GM19452 (cell line): ENCODE data around the gene NEUROD1.

Experiments
- ATAC-seq: cut with Tn5 transposase; IDR thresholded peaks from one replicate; pipeline ENCODE4 v1.9.1; 2021; ENCODE audit not compliant: unreplicated experiment

NEUROD1 gene

GRCh38 chr2:181680937-181681811, 857 bp upstream of the NEUROD1 start:
- ATAC-seq, result no peak

DNA sequence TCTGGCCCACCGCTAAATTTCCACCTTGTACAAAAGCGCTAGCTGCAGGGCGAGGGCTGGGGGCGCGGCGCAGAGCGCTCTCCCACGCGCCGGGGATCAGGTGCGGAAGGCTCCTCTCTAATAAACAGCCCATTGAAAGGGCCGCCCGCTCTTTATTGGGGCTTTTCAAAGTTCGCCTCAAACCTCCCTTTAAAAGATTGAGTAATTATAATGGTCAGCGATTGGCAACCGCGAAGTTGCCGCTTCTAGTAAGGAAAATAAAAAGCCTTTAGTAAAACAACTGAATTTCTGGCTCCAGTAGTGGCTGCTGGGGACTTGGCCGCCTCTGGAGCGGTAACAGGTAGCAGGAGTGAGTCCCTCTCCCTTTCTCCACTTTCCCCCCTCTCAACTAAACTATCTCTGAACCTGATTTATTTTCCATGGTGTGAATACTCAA, 755 bp downstream of the NEUROD1 start:
- no peak for ATAC-seq

GRCh38 chr2:181678861-181679543, 1.3 kb downstream of the NEUROD1 start:
- ATAC-seq, result no peak

- ATAC-seq, result no peak
Measured at GRCh38 chr2:181677912-181678586, 2.3 kb downstream of the NEUROD1 start.

- no peak for ATAC-seq
Measured at GRCh38 chr2:181675254-181675653, 5.1 kb downstream of the NEUROD1 start.

- ATAC-seq, result no peak
Measured at GRCh38 chr2:181674461-181674860, 5.9 kb downstream of the NEUROD1 start.

GRCh38 chr2:181673173-181673572, 7.1 kb downstream of the NEUROD1 start:
- ATAC-seq, result peak; percentile 32

- peak; percentile 87 for ATAC-seq
Measured at GRCh38 chr2:181672255-181673008, 7.9 kb downstream of the NEUROD1 start.

DNA sequence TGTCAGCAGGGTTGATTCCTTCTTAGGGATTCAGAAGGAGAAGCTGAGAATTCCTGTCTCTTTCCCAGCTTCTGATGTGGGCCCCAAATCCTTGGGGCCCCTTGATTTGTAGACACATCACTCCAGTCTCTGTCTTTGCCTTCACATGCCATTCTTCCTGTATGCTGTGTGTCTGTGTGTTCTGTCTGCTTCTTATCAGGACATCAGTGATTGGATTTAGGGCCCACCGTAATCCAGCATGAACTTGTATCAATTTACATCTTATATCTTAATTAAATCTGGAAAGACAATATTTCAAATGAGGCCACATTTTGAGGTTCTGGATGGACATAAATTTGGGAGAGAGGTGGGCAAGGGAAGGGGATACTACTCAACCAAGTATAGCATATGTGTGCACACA, 9.7 kb downstream of the NEUROD1 start:
- no peak for ATAC-seq

- ATAC-seq, result no peak
Measured at GRCh38 chr2:181667234-181667633, 13.1 kb downstream of the NEUROD1 start.

DNA sequence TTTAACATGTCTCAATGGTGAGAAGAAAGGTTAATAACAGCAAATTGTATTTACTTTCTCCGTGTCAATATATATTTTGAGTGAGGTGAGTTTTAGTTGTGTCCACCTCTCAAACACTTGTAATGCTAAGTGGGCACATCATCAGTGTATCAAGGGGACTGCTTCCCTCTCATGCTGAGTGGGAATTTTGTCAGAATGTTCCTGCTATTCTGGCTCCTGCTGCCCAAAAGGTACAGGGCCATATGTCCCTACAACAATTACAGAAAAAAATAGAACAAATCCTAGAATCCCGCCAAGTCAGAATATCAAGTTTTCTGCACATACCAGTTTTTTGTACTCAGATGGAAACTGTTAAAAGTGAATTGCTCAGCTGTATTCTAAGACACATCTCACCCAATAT, 18.0 kb downstream of the NEUROD1 start:
- no peak for ATAC-seq

DNA sequence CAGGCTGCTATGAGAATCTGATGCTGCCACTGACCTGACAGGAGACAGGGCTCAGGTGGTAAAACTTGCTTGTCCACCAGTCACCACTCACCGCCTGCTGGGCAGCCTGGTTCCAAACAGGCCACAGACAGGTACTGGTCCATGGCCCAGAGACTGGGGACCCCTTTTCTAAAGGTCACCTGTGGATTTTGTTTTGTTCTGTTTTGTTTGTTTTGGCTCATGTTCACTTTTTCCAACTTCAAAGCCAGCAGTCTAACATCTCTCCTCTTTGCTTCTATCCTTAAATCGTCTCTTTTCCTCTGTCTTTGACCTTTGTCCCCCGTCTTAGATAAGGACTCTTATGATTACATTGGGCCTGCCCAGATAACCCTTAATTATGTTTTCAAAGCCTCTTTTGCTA, 20.1 kb downstream of the NEUROD1 start:
- ATAC-seq, result no peak

GRCh38 chr2:181658444-181658843, 21.9 kb downstream of the NEUROD1 start:
- ATAC-seq, result no peak

- ATAC-seq, result no peak
Measured at GRCh38 chr2:181657379-181657778, 22.9 kb downstream of the NEUROD1 start.

DNA sequence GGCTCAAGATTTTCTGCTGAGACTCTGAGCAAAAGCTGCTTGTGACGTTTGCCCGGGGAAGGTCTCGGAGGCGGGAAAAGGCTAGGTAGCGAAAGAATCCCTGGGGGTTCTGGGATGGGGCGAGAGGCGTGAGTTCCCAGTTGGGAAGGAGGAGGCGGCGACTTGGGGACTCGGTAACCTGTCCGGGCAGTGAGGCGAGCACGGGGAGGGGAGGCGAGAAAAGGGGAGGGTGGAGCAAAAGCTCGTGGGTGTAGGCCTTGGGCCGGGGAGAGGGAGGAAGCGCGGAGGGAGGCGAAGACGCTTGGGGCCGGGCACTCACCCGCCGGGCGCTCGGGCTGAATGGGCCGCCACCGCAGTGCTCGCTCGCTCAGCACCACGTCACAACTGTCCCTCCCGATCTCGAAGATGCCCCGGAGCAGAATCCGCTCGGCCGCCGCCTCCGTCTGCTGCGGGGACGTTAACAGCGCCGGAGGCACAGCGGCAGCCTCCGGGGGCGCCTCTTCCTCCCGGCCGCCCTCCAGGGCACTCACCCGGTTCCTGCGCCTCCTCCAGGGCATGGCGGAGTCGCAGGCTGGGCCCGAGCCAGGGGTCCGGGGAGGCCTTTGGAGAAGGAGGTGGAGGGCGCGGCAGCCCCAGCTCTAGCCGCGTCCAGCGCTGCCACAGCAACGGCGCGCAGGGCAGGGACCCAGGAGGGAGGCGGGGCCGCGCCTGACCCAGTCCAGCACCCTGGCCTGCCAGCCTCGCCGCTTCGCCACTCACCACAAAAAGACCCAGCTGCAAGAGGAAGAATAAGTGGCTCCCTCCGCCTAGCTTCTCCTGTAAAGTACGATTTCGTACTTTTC, 23.6 kb downstream of the NEUROD1 start, which contains the start of gene CERKL:
Gene CERKL (minus strand): TSS at position 656 of the 842 bp plus-strand sequence. CDS start 99 bp downstream, at position 557.
- peak; percentile 95 for ATAC-seq

GRCh38 chr2:181655519-181655918, 24.8 kb downstream of the NEUROD1 start:
- no peak for ATAC-seq

GRCh38 chr2:181649436-181649979, 30.8 kb downstream of the NEUROD1 start:
- no peak for ATAC-seq

DNA sequence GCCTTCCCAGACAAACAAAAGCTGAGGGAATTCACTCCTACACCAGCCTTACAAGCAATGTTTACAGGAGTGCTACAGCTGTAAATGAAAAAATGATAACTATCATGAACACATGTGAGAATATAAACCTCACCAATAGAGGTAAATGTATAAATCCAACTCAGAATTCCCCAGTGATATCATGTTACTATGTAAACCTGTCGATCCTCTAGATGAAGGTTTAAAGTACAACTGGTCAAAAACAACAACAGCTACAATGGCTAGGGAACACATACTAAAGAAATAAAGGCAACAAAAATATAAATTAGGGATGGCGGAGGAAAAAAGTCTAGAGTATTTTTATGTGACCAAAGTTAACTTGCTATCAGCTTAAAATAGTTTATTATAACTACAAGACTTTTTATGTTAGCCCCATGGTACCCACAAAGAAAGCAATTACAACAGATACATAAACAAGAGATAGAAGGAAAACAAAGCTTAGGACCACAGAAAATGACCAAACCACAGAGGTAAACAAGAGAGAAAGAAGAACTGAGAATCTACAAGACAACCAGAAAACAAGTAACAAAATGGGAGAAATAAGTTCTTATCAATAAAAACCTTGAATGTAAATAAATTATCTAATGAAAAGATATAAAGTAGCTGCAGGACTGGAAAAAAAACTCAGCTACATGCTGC, 31.7 kb downstream of the NEUROD1 start:
- ATAC-seq, result no peak

DNA sequence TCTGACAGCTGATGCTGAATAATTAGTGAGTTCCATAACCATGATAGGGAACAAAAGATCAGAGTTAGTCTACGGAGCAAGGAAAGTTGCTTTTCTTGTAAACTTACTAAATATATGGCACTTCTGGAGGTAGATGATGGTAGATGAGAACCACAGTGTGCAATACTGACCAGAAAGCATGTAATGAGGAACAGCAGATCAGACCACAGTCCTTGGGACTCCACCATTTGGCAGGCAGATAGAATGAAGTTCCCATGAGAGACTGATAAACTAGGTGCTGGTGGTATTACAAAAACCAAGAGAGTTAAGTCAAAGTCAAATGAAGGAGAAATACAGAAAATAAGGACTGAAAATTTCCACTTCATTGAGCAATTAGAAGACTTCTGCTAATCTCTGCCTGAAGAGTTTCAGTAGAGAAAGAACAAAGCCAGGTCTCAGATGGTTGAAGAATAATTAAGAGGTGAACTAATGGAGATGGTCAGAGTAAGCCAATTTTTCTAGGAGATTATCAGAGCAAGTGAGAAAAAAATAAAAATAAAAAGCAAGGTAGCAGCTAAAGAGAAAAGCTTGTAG, 33.8 kb downstream of the NEUROD1 start:
- no peak for ATAC-seq
